ENCODE results near the gene SPC24.

The SPC24 gene, protein sequence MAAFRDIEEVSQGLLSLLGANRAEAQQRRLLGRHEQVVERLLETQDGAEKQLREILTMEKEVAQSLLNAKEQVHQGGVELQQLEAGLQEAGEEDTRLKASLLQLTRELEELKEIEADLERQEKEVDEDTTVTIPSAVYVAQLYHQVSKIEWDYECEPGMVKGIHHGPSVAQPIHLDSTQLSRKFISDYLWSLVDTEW

DNA sequence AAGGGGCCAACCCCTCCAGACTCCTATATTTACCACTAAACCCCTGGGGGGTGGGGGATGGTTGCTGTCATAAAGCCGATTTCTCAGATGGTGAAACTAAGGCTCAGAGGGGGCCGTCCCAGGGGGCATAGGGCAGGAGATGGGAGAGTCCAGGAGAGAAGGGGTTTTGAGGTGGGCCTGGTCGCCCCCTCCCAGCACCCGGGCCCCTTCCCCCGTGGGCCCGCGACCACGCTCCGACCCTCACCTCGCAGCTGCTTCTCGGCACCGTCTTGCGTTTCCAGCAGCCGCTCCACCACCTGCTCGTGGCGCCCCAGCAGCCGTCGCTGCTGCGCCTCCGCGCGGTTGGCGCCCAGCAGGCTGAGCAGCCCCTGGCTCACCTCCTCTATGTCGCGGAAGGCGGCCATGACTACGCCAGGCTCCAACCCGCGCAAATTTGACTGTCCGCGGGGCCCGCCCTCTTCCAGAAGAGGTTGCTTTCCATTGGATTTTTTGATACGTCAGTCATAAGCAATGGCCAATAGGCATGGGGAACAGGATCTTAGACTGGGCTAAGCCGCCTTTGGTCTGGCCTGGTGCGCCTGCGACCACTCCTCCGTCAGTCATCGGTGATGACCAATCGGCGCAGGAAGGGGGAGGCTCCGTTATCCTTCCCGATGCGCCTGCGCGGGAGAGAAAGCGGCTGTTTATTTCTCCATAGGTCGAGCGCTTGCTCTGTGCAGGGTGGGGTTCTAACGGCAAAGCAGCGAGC is at the start of gene SPC24:
SPC24 (minus strand) TSS at position 410 of the 748 bp plus-strand sequence; CDS start at position 404, 6 bp downstream.
- DNase-seq = peak; percentile 96

DNA sequence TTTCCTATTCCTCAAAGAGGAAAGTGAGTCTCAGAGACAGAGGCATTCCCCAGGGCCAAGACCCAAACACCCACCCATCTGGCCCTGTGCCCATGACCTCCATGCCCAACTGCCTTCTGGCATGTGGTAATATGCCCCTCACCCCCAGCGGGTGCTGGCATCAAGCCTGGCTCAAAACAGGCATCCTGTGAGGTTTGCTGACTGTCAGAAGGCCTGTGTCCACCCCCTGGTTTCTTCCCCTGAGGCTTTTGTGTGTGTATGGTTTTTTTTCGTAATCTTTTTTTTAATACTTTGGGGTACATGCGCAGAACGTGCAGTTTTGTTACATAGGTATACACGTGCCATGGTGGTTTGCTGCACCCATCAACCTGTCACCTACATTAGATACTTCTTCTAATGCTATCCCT is 49.4 kb upstream of the SPC24 start:
- no peak for DNase-seq

DNA sequence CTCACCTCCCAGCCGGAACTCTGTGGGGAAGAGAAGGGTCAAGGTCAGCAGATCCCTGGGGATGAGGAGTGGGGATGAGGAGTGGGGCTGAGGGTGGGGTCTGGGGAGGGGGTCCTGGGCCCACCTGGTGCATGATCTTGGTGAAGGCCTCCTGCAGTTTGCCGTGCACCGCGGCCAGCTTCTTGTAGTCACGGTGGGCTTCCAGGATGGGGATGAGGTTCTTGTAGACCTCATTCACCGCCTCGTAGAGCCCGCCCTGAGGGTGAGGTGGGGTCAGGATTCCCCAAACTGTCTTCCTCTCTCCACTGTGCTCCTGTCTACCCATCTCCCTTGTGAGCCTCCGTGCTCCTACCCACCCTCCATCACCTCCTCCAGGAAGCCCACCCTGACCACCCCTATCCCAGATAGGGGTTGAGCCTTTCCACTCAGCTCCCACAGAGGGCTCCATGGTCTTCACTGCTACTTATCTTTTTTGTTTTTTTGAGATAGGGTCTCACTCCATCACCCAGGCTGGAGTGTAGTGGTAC is 48.6 kb upstream of the SPC24 start:
- no peak for DNase-seq

DNA sequence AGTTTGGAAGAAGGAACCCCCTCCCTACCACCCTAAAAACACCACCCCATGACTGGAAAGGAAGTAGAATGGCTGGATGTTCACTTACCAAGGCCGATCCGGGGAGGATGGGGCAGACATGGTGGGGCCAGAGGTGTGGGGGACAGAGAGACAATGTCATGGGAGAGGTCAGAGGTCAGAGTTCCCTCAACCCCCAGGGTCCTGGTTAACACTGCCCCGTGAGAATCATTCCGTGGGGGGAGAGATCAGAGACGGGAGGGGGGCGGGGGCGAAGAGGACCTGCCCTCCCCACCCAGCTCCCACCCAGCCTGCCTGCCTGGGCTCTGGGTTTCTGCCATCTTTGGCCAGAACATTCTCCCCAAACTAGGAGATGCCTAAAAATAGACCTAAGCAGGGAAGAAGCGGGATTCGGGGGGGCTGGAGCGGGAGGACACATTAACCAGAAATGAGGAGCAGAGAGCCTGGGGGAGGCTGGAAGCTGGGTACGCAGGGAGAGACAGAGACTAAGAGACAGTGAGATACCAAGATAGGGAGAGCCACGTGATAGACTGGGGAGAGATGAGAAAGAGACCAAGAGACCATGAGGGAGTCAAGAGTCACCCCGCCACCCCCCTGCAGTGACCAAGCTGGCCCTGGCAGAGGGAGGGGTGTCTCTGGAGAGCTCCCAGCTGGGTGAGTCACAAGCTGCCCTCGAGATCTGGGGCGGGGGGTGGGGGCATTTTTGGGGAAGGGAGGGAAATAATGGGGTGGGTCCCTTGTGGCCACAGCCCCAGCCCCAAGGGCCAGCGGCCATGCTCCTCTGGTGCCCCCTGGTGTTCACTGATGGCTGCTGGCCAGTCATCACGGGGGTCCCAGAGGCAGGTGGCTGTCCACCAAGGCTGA is 47.9 kb upstream of the SPC24 start:
- DNase-seq = peak; percentile 46

DNA sequence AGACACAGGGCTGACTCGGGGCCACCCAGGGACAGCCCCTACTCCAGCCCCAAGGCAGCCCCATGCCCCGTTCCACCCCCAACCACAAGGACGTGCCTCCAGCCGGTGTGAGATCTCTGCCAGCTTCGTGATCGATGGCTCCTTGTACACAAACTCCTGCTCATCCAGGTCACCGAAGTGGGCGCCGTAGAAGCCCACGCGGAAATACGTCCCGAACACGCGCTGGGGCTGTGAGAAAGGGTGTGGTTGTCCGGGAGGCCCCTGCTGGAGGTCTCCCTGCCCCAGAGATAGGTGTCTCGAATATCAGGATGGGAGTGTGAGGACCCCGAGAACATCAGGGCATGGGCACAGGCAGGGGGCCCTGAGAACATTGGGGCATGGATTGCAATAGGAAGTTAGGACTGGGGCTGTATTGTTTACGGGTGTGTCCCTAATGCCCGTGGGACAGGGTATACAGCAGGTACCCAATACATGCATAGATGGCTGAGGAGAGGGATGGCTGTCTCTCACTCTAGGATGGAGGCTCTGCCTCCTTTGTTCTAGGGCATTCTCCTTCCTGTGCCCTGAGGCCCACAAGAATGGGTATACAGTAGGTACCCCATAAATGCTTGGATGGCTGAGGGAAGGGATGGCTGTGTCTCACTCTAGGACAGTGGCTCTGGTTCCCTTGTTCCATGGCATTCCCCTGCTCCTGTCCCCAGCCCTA is 47.1 kb upstream of the SPC24 start:
- DNase-seq = no peak

DNA sequence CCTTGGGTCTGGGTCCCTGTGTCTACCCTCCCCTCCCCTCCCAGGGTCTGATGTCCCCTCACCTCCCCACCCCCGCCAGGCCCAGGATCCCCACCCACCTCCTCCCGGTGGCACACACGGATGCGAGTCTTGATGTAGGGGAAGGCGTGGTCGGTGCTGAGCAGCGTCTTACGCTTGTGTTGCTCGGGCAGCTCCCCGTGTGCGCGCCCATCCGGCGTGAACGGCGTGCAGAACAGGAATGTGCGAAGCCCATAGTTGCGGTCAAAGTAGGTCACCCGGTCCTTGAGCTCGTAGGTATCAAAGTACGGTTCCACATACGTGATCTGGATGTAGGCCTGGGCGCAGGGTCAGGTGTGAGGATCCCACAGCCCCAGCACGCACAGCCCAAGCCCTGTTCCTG is 46.2 kb upstream of the SPC24 start:
- DNase-seq = no peak

DNA sequence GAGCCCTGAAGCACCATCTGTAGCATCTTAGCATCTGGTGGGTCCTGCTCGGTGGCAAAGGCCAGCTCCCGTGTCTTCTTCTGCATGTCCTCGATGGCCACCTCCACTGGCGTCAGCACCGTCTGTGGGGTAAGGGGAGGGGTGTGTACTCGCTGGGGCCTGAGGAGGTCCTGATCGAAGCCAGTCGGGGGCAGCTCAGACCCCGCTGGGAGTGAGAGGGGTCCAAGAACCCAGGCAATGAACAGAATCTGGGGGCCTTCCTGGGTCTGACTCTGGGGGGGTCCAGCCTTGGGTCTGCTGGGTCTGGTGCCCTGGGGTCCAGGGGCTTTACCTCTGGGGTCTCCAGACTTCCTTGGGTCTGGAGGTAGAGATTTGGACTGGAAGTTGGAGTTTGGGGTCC is 45.3 kb upstream of the SPC24 start:
- no peak for DNase-seq

DNA sequence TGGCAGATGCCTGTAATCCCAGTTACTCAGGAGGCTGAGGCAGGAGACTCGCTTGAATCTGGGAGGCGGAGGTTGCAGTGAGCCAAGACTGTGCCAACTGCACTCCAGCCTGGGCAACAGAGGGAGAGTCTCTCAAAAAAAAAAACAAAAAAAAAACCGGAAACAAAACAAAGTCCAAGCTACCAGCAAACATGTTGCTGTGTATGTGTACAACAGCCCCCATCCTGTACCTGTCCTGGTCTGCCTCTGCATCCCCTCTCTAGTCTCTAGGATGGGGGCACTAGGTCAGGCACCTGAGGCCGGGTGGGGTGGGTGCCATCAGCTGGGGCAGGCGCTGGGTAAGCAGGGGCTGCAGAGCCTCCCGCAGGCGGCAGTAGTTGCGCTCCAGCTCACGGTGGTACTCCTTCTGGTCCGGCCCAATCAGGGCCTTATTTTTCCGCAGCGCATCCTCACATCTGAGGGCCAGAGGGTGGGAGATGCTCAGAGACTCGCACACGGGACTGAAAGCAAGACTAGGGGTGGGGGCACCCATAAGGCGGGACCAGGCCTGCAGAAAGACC is 44.5 kb upstream of the SPC24 start:
- DNase-seq = no peak

DNA sequence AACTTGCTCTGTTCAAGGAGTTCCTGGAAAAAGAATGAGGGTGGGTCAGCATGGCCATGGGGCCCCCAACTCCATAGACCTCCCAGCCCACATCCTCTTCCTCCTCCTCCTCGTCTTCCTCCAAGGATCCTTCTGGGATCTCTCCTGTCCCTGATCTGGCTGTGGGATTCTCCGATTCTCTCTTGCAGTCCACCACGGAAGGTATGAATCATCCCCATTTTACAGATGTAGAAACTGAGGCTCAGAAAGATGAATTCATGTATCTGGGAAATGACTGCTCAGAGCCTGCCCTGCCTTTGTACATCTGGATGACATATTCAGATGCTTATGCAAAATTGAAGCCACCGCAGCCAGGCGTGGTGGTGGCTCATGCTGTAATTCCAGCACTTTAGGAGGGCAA is 43.9 kb upstream of the SPC24 start:
- no peak for DNase-seq

DNA sequence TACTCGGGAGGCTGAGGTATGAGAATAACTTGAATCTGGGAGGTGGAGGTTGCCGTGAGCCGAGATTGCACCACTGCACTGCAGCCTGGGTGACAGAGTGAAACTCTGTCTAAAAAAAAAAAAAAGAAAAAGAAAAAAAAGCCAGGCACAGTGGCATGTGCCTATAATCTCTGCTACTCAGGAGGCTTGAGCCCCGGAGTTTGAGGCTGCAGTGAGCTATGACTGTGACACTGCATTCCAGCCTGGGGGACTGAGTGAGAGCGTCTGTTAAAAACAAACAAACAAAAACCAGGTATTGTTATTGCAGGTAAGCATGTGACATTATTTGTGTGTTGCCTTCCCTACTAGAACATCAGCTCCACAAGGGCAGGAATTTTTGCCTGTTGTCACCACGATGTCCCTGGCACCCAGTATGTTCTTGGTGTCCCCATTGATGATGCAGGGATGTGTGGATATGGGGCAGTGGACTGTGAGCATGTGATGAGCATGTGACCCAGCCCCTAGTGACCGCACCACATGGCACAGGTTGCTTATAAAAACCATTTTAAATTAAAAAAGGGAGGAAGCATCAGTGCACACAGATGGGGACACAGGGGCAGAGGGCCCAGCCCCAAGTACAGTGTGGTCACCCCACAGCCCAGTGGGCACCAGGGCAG is 43.3 kb upstream of the SPC24 start:
- no peak for DNase-seq

DNA sequence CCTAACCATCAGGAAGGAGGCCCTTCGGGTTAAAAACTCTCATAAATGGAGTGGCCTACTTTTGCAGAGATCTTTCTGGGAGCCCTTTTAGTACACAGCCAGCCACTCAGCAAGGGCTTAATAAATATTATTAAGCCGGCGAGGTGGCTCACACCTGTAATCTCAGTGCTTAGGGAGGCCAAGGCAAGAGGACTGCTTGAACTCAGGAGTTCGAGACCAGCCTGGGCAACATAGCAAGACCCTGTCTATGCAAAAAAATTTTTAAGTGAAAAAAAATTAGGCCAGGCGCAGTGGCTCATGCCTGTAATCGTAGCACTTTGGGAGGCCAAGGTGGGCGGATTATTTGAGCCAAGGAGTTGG is 42.6 kb upstream of the SPC24 start:
- no peak for DNase-seq

DNA sequence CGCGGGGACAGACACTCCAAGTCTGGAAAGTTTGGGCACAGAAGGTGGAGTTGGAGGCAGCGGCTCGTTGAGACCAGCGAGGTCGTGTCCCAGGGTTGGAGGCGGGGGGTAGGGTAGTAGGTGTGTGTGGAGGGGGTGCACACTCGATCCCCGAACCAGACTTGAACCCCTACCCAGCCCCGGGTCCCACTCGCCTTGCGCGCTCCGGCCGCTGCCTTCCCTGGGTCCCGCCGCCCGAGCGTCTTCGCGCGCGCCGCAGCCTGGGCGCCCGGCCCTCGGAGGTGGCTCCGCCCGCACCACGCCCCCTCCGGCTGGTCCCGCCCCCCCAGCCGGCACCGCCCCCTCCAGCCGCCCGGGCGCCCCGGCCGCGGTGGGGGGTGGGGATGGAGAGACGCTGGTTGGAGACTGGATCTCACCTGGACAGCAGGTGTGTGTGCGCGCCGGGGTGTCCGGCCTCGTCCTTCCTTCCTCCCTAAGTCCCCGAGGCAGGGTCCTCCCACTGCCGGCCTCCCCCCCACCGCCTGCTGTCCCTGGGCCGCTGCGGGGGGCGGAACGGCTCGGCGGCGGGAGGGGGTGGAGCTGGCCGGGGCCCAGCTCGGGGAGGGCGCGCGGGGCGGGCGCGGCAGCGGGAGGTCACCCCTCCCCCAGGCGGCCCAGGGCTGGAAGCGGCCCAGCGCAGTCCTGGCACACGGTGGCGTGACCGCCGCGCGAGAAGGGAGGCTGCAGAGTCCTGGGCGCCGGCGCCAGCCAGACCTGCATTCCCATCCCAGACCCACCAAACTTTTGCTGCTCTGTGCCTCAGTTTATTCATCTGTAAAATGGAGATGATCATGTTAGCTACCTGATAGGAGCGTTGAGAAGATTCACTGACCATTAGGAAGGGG is 42.0 kb upstream of the SPC24 start, which contains the start of gene KANK2:
KANK2 (minus strand) TSS at position 255 of the 884 bp plus-strand sequence. CDS start 3,034 bp downstream, outside the sequence.
- peak; percentile 79 for DNase-seq

DNA sequence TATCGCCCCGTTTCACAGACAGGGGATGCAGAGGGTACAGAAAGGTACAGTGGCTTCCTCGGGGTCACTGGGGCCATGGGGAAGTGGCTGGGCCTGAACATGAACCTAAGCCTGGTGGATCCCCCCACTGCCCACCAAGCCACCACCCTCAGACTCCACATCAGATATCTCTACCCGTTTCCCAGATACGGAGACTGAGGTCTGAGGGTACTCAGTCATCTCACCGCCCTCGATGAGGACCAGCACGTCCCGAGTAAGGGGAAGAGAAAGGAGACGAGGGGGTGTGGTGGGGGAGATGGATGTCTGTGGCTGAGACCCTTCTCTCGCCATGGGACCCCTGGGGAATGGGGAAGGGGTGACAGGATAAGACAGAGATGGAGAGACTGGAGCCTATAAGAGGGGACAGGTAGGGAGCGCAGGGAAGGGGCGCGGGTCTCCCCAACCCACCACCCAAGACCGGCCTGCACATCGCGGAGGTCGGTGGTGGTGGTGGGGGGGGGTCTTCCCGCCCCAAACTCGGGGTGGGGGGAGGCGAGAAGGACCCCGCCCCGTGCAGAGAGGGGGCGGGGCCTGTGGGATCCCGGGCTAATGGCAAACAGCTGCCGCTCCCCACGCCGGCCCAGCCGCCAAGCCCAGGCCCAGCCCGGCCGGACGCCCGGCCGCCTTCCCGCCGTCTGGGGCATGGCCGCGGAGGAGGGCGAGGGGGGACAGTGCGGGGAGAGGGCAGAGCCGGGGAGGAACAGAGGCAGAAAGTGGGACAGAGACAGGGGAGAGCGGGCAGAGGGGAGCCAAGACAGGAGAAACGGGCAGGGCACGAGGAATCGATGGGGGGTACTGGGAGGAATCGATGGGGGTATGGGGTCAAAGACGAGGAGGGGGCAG is 41.1 kb upstream of the SPC24 start:
- DNase-seq = no peak

DNA sequence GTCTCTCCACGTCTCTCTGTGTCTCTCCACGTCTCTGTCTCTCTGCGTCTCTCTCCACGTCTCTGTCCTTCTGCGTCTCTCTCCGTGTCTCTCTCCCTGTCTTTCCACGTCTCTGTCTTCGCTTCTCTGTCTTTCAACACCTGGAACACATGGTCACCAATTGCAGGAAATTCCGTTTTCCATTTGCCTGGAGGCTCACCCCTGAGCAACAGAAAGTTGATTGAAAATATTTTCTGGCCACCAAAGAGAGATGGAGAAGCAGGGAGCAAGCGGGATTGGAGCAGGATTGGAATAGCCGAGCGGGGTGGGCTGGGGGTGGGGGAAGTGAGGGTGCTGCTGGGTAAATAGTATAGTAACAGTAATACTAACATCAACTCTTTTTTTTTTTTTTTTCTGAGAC is 40.1 kb upstream of the SPC24 start:
- no peak for DNase-seq

DNA sequence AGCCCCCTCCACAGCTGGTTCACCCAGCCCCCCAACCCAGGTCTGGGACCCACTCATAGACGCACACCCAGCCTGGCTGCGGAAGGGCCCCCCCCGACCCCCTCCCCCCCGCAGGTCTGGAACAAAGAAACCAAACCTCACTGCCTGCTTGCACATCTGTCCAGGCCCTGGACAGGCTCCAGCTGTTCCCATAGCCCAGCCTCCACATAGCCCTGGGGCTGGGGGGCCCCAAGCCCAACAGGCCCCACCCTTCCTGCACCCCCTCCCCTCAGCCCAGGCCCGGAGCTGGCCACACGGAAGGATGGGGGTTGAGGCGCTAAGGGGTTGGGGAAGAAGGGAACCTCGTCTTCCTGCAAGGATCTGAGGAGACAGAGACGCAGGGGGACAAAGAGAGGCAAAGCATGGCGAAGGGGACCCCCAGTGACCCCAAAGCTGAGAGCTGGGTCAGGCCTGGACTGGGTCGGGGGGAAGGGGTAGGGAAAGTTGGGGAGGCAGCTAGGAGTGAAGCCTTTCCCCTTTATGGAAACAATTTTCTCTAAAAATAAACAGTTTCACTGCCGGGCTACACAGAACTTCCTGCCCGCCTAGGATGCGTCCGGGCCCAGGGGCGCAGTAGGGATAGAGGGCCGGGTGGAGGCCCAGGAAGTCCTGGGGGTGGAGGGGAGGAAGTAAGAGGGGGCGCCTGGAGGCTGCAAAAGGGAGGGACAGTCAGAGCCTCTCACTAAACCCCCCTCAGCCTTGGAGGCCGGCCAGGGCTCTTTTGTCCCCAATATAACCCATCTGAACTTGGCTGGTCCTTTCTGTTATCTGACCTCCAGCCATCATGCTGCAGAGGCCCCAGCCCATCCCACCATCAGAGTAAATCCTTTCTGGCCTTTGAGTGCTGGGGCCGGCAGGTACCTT is 39.3 kb upstream of the SPC24 start:
- DNase-seq = no peak

DNA sequence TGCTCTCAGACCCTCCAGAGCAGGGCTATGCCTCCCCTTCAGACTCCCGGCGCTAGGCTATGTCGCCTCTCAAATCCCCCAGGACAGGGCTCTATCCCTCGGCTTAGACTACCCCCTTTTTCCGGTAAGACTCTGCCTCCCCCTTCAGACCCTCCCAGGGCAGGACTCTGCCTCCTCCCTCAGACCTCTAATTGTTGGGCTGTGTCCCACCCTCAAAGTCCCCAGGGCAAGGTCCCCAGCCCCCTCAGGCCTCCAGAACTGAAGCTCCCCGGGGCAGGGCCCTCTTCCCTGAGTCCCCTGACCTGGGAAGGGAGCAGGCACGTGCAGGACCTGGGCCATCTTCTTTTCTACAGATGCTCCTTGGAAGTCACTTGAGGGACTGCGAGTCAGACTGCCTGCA is 38.6 kb upstream of the SPC24 start:
- no peak for DNase-seq

DNA sequence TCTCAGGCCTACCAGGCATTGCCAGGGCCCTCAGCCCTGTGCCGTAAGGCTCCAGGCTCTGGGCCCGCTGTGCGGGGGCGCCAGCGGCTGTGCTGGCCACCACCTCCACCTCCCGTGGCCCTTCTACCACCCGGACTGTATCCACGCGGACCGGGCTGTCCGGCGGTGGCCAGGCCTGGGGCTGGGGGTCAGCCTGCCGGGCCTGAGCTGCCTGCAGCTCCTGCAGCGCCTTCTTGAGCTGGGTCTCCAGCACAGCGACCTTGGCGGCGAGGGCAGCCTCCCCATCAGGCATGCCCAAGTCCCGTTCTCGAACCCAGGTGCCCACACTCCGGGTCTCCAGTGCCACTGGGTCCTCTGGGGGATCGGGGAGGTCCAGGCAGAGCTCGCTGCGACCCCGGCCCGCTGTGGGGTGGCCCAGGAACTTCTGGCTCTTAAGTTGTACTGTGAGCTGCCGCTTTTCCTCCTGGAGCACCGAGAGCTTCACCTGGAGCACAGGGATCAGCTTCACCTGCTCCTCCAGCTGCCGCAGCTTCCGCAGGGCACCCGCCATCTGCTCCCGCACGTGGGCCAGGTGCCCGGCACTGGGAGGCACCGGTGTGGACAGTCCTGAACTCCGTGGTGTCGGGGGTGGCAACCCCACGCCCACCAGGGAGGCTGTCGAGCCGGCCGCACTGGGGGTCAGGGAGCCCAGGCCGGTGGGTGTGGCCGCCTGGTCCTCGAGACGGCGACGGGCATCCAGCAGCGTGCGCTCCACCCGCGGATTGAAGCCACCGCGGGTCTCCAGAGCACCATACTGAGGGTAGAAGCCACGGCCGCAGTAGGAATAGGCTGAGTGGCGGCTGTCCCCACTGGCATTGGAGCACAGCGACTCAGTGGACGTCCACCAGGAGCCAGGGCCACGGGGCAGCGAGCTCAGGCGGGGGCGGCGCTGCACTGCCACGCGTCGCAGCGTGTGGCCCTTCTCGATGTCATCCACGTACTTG is 37.7 kb upstream of the SPC24 start:
- DNase-seq = no peak
